Activated T-cell treated with anti-CD3 and anti-CD28 coated beads, Interleukin-2, amount 50 U/mL, for 48 hours (primary cell): ENCODE measurements around the gene ARHGAP4.

ENCODE experiments used
- DNase-seq, 2 experiments: peaks; one replicate each; pipeline ENCODE4 v3.0.0-alpha.2; 2020

ARHGAP4 gene

DNA sequence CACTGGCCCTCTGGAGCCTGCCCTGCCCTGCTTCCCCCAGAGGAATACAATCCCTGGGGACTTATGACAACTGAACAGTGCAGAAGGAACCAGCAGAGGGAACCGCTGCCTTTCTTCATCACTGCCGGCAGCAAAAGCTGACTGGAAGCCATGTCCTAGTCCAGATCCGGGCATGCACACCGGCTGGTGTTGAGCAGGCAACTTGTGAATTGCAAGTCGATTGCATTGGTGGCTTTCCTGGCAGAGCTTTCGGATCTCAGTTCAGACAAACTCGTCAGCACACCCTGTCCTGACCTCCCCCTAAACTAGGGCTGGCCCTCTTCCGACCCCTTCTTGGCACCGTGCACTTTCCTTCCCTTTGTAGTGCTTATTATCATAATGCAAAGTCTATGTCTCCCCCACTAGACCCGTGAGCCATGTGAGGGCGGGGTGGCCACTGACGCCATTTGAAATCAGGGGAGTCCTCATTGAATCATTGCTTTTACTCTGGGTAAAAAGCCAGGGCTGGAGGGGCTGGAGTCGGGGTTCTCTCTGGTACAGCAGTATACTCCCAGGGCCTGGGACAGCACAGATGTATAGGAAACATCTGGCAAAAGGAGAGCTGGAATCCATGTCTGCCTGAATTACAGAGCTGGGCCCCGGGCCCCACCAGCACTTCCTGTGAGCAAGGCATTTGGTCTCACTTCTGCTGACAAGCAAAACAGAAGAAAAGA is 1.8 kb downstream of the ARHGAP4 start:
- peak; percentile 51 to 52 for DNase-seq

DNA sequence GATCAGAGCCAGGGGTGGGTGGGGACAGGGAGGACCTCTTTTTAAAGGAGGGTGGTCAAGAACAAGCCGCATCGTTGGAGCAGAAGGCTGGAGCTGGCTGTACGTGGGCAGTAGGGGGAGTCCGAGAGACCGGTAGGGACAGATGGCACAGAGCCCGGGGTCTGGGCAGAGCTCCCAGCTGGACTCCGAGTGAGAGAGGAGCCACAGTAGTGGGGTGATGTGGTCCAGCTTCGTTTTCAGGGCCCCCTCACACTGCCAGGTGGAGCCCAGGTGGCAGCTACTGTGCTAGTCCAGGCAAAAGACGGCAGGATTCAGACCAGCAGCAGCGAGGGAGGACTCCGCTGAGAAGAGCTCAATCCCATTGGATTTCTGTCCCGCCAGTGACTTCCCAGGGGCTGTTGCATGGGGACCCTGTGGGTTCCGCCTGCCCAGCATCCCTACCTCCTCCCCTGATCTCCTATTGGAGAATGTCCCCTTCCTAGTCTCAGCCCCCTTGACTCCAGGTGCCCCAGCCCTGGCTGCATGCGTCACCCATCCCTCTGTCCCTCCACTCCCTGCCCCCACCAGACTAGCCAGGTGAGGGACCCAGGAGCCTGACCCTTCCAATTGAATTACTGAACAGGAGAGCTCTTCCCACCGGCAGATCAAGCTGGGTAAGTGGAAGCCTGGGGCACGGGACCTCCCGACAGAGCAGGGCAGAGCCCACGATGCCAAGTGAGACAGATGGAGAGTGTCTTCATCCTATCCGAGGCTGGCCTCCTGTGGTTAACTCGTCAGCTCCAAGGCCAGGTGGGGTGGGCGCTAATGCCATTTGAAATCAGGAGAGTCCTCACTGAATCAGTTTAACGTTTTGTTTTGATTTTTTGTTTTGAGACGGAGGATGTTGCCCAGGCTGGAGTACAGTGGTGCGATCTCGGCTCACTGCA is 2.9 kb downstream of the ARHGAP4 start:
- DNase-seq: peak; percentile 36 to 41

DNA sequence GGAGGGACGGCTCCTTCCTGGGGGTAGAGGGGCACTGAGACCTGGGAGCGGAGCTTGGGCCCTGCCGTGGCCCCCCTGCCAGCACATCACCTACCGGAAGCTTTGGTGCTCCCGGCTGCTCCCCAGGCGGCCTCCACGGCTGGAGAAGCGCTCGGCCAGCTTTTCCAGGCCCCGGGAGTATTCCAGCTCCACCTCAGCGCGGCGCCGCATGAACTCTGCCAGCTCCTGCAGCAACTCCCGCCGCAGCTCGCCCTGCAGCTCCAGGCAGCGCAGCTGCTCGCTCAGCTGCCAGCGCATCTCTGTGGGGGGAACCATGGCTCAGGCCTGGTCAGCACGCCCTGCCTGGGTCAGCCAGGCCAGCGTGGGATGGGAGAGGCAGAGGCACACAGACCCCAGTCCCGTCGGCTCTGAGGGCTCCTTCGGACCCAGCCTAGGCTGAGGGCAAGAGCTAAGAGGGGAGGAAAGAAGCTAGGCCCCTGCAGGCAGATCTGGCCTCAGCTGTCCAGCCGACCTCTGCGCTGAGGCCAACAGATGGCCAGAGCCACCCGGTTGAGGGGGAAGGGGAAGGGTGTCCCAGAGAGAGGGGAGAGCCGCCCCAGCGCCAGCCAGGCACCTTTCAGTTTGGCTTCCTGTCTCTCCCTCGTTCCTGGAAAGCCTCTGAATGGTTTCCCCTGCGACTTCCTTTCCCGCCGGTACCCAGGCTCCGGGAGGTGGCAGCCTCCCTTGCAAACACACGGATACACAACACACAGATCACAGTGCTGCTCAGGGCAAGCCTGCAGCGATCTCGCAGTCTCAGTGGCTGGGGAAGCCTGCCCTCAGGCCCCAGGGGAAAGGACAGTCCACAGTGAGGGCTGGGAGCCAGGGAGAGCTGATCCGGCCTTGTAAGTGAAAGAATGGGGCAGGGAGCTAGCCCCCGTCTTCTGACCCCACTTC is 4.3 kb downstream of the ARHGAP4 start:
- DNase-seq: no peak

GRCh38 chrX:153921070-153921469 is 5.0 kb downstream of the ARHGAP4 start:
- DNase-seq: no peak

DNA sequence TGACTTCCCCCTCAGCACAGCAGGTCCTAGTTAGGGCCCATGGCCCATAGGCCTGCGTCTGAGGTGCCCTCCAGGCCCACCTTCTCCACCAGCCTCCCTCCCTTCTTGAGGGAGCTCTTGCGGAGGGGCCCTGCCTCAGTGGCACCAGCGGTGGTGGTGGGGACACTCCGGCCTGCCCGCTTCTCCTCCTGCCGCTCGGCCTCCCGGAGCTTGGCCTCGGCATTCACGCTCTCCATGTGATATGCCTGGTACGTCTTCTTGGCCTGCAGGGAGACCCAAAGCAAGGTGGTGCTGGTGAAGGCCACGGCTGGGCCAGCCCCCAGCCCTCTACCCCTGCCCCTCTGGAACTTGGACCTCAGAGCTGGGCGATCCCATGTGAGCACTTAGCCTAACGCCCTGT is 5.5 kb downstream of the ARHGAP4 start:
- DNase-seq: no peak

DNA sequence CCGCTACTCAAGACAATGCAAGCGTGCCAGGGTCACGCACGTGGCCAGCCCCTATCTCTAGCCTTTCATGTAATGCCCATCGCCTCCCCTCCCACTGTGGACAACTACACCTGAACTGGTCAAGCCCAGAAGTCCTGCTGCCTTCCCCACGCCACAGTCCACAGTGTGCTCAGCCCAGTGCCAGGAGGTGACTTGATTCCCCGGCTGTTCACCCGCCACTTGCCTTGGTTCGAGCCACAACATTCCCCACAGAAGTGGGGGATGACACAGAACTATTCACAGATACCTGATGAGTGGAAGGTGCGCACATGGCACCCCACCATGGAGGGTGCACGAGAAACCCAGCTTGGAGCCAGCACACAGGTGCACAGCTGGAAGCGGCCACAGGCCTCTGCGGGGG is 6.8 kb downstream of the ARHGAP4 start:
- DNase-seq: no peak

GRCh38 chrX:153917869-153918268 is 8.2 kb downstream of the ARHGAP4 start:
- DNase-seq: no peak

DNA sequence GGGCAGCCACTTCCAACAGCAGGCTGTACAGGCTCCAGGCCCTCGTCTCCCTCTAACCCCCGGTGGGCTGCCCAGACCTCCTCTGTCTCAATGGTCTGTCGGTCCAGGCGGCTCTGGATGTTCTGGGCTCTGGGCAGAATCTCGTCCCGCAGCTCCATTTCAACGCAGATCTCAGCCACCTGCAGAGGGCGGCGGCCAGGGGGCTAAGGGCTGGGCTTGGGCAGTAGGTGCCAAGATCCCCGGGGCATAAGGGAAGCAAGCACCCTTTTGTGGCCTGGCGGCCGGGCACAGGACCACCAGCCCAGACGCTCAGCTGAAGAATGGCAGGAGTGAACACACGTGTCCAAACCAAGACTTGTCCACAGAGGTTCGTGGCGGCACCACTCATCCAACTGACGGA is 12.4 kb downstream of the ARHGAP4 start:
- no peak for DNase-seq

- DNase-seq: no peak
These were observed 12.9 kb downstream of the ARHGAP4 start for GRCh38 chrX:153913211-153913610.

DNA sequence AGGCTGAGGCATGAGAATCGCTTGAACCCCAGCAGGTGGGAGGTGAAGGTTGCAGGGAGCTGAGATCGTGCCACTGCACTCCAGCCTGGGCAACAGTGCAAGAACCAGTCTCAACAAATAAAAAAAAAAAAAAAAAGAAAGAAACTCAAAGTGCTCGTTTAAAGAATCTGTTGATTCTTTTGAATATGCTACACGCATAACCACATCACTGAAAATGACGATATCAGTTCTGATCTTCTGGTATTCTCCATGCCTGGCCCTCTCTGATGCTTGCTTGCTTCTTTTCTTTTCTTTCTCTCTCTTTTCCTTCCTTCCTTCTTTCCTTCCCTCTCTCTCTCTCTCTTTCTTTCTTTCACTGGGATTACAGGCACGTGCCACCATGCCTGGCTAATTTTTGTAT is 14.3 kb downstream of the ARHGAP4 start:
- no peak for DNase-seq

- no peak for DNase-seq
These were observed 15.6 kb downstream of the ARHGAP4 start for GRCh38 chrX:153910446-153910845.

- DNase-seq: no peak
These were observed 16.1 kb downstream of the ARHGAP4 start for GRCh38 chrX:153909980-153910360.

DNA sequence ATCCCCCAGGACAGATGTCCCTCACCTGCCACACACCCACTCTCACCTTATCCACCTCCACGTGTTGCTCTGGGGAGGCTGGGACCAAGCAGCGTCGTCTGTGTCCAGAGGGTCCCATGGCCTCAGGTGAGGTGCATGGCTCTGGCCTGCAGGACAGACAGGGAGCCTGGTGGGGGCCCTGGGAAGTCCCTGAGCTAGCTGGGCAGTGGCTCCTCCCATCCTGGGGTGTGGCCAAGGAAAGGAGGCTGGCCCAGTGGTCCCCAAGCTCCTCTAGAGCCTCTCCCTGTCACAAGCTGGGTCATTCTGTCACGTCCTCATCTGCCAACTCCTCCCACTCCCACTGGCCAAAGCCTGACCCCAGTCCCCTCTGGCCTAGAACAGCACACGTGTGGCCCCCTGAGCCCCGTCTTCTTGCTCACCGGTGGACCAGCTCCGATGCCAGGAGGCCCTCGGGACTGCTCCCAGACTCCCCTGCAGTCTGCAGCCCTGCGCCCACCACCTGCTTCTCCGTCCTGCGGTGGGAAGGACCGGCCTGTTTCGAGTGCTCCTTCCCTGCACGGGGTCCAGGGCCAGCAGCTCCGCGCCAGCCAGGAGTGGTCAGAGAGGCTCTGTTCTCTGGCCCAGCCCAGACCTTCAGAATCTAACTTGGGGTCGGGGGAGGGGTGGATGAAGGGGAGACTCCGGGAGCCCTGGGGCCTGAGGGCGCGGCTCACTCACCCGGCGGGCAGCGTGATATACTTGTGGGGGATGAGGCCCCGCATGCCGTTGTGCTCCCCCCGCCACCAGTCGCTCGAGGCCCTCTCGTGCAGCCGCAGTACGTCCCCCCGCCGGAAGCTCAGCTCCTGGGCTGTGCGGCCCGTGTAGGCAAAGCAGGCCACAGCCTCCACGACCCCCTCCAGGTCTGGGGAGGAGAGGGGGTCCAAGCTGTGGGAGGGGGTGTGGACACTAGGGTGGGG is 16.8 kb downstream of the ARHGAP4 start:
- peak in 1 of 2 experiments; percentile 42 for DNase-seq

DNA sequence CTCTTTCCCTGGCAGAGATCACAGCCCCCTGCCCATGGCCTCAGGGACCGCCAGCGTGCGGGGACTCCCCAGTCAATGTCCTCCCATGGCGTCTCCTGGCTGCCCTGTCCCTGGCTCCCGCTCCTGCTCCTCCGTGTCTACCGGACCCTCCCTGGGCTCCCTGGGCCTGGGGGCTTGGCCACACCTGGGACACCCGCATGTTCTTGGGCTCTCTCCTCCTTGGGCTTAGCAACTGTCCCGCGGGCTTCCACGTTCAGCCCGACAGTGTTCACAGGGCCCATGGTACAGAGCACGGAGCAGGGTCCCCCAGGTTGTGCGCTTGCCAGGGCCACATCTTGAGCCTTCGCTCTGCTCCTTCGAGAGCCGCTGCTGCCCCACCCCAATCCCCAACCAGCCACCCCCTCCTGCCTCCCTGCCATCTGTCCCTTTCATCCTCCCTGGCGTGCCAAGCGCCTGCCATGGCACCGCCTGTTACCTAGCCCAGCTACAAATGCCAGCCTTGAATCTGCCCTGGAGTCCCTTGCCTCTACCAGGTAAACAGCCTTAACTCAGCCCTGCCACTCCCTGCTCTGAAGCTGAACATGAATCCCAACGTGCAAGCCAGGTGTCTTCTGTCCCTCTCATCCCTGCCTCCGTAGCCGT is 17.7 kb downstream of the ARHGAP4 start:
- DNase-seq: no peak

DNA sequence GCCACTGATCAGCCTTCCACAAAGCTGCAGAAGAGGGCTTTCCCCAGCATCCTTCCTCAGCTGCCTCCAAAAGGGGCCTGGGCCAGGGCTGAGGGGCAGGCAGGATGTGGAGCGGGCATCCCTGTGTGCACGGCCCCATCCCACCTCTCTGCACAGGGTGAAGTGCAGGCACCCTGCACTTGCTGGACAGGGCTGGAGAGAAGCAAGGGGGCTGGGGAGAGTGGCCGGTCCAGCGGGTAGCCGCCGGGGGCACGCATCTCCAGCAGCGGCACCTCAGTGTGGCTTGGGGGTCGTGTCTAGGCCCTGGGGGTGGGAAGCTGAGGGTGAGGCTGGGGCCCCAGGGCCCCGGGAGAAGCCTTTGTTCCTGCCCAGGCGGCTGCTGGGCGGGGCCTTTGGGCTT is 18.6 kb downstream of the ARHGAP4 start:
- no peak for DNase-seq

GRCh38 chrX:153906126-153906917 is 19.7 kb downstream of the ARHGAP4 start:
- DNase-seq: no peak

DNA sequence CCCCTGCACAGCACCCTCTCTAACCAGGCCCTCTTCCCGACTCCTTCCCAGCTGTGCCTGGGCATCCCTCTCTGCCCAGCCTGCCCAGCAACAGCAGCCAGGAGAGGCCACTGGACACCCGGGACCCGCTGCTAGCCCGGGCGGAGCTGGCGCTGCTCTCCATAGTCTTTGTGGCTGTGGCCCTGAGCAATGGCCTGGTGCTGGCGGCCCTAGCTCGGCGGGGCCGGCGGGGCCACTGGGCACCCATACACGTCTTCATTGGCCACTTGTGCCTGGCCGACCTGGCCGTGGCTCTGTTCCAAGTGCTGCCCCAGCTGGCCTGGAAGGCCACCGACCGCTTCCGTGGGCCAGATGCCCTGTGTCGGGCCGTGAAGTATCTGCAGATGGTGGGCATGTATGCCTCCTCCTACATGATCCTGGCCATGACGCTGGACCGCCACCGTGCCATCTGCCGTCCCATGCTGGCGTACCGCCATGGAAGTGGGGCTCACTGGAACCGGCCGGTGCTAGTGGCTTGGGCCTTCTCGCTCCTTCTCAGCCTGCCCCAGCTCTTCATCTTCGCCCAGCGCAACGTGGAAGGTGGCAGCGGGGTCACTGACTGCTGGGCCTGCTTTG is 20.5 kb downstream of the ARHGAP4 start:
- DNase-seq: no peak

DNA sequence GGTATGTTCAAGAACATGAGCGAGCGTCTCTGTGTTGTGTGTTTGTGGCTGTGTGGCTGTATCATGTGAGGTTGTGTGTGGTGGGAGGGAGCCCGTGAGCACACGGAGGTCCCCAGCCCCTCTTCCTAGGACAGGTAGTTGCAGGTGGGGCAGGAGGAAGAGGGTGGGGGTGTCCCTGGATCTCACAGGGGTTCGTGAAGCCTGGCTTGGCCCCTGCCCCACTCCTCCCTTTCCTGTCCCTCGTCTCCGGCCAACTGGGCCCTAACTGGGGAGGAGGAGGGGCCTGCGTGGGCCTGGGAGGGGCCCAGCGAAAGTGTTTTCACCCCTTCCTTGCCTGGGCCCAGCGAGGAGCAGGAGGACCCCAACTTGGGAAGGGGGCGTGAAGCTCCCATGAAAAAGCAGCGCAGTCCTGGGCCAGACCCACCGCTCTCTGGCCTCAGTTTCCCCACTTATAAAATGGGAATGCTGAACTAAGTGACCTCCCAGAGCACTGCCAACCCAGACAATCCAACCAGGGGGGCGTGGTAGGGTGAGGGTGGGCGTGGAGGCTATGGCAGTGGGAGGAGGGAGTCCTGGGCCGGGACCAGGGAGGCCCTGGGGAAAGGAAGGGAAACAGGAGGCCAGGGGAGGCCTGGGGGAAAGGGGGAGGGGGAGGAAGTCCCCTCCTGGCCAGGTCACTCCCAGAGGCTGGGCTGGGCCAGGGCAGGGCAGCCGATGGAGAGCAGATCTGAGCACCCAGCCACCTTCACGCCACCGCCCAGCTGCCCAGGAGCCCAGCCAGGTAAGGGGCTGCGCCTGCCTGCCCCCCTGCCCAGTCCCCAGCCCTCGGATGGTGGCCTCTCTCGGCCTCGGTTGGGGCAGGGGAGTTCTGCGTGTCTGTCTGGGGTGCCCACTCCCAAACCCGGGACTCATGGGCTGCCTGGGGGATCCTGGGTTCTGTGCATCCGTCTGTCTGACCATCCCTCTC is 21.8 kb downstream of the ARHGAP4 start, which contains the start of gene AVPR2:
AVPR2 (plus strand) TSS at position 683 of the 967 bp plus-strand sequence. CDS start 473 bp downstream, outside the sequence.
- no peak for DNase-seq
